Loucy (cell line): Measurements from ENCODE around the gene SYNDIG1.

Source experiments
- H2AFZ ChIP-seq: fragments of 200-600 bp; sonication (generic); 2 replicates; pipeline ENCODE4 v1.6.0; 2016; ENCODE audit warnings: antibody characterized with exemption, mild to moderate bottlenecking, low read length, moderate library complexity
- H3F3A ChIP-seq: fragments of 200-600 bp; 2 replicates; pipeline ENCODE4 v1.6.0; 2016; ENCODE audit warnings: antibody characterized with exemption, low read depth, mild to moderate bottlenecking
- H3K27me3 ChIP-seq: fragments of 200-600 bp; sonication (generic); 2 replicates; pipeline ENCODE4 v1.6.1; 2014; ENCODE audit warnings: low read length, mild to moderate bottlenecking; ENCODE audit not compliant: insufficient read depth, poor library complexity, severe bottlenecking
- H3K36me3 ChIP-seq: fragments of 200-600 bp; sonication (generic); 2 replicates; pipeline ENCODE4 v1.6.1; 2016; ENCODE audit warnings: low read length; ENCODE audit not compliant: insufficient read depth
- H3K4me1 ChIP-seq: fragments of 200-600 bp; sonication (generic); 2 replicates; pipeline ENCODE4 v1.5.1; 2014; ENCODE audit warnings: low read length, mild to moderate bottlenecking; ENCODE audit not compliant: insufficient read depth, poor library complexity, severe bottlenecking
- H3K4me2 ChIP-seq: fragments of 200-600 bp; sonication (generic); 2 replicates; pipeline ENCODE4 v1.6.0; 2014; ENCODE audit warnings: antibody characterized with exemption, low read length, low read depth, mild to moderate bottlenecking; ENCODE audit not compliant: poor library complexity, severe bottlenecking
- H3K4me3 ChIP-seq: fragments of 200-600 bp; sonication (generic); 2 replicates; pipeline ENCODE4 v1.5.1; 2014; ENCODE audit warnings: low read length, mild to moderate bottlenecking, mixed read lengths; ENCODE audit not compliant: poor library complexity, severe bottlenecking
- H3K79me2 ChIP-seq: fragments of 200-600 bp; sonication (generic); 2 replicates; pipeline ENCODE4 v1.6.1; 2014; ENCODE audit warnings: low read length; ENCODE audit not compliant: insufficient read depth
- H3K9ac ChIP-seq: fragments of 200-600 bp; sonication (generic); 2 replicates; pipeline ENCODE4 v1.6.0; 2014; ENCODE audit warnings: mild to moderate bottlenecking, low read depth, low read length, moderate library complexity; ENCODE audit not compliant: poor library complexity, severe bottlenecking
- H3K9me2 ChIP-seq: fragments of 200-600 bp; sonication (generic); replicated peaks from 2 replicates; pipeline ENCODE4 v1.6.1; 2016; ENCODE audit warnings: low read depth, low read length, mixed read lengths
- H3K9me3 ChIP-seq: fragments of 200-600 bp; sonication (generic); 2 replicates; pipeline ENCODE4 v1.6.1; 2014; ENCODE audit warnings: mild to moderate bottlenecking, antibody characterized with exemption, low read length, low read depth; ENCODE audit not compliant: insufficient read depth
- H4K20me1 ChIP-seq: fragments of 200-600 bp; sonication (generic); 2 replicates; pipeline ENCODE4 v1.6.0; 2014; ENCODE audit warnings: antibody characterized with exemption, low read length, mild to moderate bottlenecking; ENCODE audit not compliant: insufficient read depth, poor library complexity, severe bottlenecking
- CTCF ChIP-seq: fragments of 200-600 bp; sonication (generic); conservative IDR thresholded peaks from 2 replicates; pipeline ENCODE4 v1.5.1; 2014; ENCODE audit warnings: mild to moderate bottlenecking, antibody characterized with exemption, low read length
- EZH2phosphoT487 ChIP-seq: fragments of 200-600 bp; IDR thresholded peaks from 2 replicates; pipeline ENCODE4 v1.6.1; 2018; ENCODE audit warnings: antibody characterized with exemption, mild to moderate bottlenecking, moderate library complexity, borderline replicate concordance

SYNDIG1 gene

GRCh38 chr20:24528583-24529368 lies 59.3 kb downstream of the SYNDIG1 start:
- Histone ChIP-seq H3K4me1 (no peaks in the 10 kb centered on the region), H3K36me3 (no peaks in the 10 kb centered on the region), H3K4me2 (no peak overlapping the region), H2AFZ (no peak overlapping the region), H3K9me2 (no peaks in the 10 kb centered on the region), H3K9ac (no peak overlapping the region), H3K9me3 (no peaks in the 10 kb centered on the region), H3K27me3 (no peaks in the 10 kb centered on the region), H3F3A (no peaks in the 10 kb centered on the region), H4K20me1 (no peaks in the 10 kb centered on the region), H3K79me2 (no peaks in the 10 kb centered on the region), H3K4me3 (no peak overlapping the region)
- TF ChIP-seq CTCF (no peak), EZH2phosphoT487 (no peak)

GRCh38 chr20:24529369-24529719 lies 59.9 kb downstream of the SYNDIG1 start:
- Histone ChIP-seq H3K4me3 (no peak overlapping the region), H3K79me2 (no peaks in the 10 kb centered on the region)
- TF ChIP-seq EZH2phosphoT487 (no peak), CTCF (no peak)

GRCh38 chr20:24530131-24530680 lies 60.8 kb downstream of the SYNDIG1 start:
- no peaks in the 10 kb centered on the region for H4K20me1 ChIP-seq
- no peaks in the 10 kb centered on the region for H3K9me3 ChIP-seq
- no peaks in the 10 kb centered on the region for H3K36me3 ChIP-seq
- H3K9ac ChIP-seq = no peak overlapping the region
- H2AFZ ChIP-seq = no peak overlapping the region
- H3K4me1 ChIP-seq = no peaks in the 10 kb centered on the region
- TF ChIP-seq CTCF (no peak), EZH2phosphoT487 (no peak)
- H3K27me3 ChIP-seq = no peaks in the 10 kb centered on the region
- H3K79me2 ChIP-seq = no peaks in the 10 kb centered on the region
- no peaks in the 10 kb centered on the region for H3F3A ChIP-seq
- H3K4me3 ChIP-seq = no peak overlapping the region
- H3K4me2 ChIP-seq = no peak overlapping the region
- H3K9me2 ChIP-seq = no peaks in the 10 kb centered on the region

More at GRCh38 chr20:24529369-24529719, 59.9 kb downstream of the SYNDIG1 start:
- Histone ChIP-seq H3K9ac (no peak overlapping the region), H3K4me1 (no peaks in the 10 kb centered on the region), H3F3A (no peaks in the 10 kb centered on the region), H3K9me3 (no peaks in the 10 kb centered on the region), H2AFZ (no peak overlapping the region), H3K4me2 (no peak overlapping the region), H3K9me2 (no peaks in the 10 kb centered on the region), H3K27me3 (no peaks in the 10 kb centered on the region), H3K36me3 (no peaks in the 10 kb centered on the region), H4K20me1 (no peaks in the 10 kb centered on the region)
